SKM-1 (cell line): ENCODE results near the gene VILL.
A peak's percentile ranks its signal among the peaks of the same experiment; 100 is the strongest.

Source experiments
- DNase-seq: peaks from one replicate; lab custom pipeline; 2025; ENCODE audit not compliant: unreplicated experiment; lab: John Stamatoyannopoulos, UW

Gene VILL

DNA sequence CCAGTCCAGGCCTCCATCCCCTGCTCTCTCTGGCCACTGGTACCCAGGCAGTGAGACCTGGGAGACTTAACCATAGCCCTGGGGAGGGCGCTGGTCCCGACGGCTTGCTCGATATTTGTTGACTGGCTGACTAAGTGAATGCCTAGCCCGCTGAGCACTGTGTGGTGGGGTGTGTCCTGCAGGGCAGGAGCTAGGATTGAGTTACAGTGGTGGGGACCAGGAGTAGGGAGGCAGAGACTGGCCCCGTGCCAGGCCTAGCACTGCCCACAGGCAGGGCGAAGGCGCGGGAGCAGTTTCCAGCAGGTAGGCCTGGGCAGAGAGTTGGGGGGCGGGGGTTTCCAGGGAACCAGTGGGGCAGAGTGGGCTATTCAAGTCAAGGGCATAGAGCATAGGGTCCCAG lies at the start of gene VILL:
VILL (plus strand) TSS at position 260 of the 400 bp plus-strand sequence. CDS start 2,887 bp downstream, outside the sequence.
- DNase-seq: no peak

DNA sequence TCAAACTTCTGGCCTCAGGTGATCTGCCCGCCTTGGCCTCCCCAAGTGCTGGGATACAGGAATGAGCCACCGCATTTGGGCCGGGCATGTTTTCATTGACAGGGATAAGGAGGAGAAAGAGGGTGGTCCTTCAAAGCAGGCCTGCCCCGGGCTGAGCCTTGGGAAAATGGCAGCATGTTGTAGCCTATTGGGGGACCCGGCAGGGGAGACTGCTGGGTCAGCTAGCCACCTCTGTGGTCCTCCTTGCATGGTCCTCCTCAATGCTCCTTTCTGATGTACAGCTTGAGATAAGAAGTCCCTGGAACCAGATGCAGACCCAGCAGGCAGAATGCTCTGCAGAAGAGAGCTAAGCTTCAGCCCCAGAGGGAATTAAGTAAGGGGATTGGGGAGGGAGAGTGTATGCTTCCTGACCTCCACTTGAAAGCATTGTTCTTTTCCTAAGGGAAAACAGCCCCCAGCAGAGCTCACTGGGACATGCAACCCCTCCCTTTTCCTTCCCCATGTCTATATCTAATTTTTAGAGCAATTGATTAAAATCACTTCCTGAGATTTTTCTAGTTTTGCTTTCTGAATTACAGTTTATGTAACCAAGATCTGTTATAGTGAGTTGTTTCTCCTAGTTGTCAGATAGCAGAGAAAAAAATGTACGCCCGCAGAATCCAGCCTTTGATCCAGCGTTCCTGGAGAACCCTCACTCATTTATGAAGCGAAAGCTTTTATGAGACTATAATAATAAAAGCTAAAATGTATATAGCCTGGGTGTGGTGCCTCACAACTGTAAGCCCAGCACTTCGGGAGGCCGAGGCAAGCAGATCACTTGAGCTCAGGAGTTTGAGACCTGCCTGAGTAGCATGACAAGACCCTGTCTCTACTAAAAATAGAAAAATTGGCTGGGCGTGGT lies 48.7 kb upstream of the VILL start:
- DNase-seq: no peak

DNA sequence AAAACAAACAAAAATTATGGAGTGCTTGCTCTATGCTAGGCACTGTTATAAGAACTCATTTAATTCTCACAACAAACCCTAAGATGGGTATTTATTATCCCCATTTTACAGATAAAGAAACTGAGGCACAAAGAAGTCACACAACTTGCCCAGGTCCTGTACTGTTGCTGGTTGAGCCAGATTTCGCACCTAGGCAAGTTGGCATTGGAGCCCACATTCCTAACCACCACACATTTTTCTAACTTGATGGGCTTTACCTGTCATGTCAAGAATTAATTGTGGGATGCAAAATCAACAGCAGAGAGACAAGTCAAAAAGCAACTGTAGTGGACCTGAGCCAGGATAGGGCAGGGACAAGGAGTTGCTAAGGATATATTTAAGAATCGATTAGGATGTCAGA lies 47.9 kb upstream of the VILL start:
- DNase-seq: no peak

DNA sequence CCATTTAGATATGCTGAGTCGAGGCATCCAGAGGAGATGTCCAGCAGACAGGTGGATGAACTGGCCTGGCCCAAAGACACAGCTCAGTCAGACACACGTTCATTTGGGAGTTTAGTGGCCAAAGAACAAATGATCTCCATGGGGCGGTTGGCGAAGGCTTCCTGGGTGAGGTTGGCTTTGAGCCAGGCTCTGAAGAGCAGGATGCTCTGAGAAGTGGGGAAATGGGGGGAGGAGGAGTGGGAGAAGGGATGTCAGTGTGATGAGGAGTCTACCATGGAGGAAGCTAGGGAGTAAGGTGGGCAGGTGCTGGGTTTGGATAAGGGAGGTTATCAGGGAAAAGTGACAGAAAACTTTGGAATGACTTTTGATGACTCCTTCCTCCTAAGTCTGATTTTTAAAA lies 47.5 kb upstream of the VILL start:
- no peak for DNase-seq

DNA sequence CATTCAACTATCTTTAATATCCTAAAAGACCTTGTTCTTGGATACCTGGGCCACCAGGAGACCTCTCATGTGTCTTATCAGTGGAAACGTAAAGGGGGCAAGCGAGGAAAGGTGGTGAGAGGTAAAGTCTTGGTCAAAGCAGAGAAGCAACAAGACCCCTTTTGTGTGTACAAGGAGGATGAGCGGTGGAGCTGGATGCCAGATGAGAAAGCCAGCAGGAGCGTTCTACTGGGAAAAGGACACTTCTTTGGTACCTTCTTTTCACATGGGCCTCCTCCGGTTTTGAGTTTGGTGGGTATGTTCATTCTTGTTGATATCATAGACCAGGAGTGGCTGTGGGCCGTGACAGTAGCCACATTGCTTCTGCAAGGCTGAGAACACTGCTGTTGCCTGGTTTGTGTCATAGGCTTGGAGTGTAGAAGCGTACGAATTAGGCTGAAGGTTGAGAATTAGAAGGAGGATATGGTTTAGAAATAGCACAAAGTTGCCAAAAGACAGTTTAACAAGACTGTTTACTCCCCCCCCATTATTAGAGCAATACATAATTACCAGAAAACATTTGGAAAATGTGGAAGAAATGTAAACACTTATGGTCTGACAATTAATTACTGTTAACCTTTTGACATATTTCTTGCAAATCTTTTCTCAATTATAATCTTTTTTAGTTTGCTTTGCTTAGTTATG lies 46.8 kb upstream of the VILL start:
- DNase-seq: no peak

DNA sequence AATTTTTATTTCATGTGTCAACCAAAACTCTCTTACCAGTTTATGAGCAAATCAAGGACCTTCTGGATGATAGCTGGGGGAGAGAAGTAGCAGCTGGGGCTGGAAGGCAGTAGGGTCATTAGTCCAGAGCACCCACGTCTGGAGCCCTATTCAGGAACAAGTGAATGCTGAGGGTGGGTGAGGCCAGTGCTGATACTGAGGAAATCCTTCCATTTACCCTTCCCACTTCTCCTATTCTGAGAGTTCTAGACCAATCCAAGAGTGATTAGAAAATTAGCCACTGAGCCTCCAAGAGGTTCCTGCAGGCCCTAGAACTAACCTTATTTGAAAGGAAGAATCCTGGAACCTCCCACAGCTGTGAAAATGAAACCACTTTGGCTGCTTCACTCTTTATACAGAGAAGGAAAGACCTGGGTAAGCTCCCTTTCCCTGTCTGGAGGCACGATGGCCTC lies 46.2 kb upstream of the VILL start:
- DNase-seq: no peak

DNA sequence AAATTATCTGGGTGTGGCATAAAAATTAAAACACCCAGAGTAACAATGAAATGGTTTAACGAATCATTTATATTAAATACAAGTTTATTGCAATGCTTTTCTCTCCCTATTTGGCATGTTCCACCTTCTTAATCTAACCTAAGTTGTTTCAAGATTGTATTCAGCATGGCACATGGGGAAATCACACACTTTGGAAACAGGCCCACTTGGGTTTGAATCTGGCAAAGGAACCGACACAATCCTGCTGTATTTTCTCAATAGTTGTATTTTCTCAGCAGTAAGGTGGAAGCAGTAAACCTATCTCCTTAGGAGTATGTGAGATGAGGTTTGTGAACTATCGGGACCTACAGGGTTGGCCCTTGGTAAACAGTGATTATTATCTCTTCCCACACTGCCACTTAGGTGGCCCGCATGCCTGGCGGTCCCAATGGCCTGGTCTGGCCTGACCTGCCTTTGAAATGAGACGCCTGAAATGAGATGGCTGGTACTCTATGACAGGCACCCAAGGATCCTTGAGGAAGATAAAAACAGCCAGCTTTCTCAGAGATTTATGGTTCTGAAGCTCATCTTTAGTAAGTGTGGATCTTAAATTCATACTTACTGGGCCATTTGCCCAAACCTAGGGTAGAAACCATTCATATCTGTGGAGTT lies 45.3 kb upstream of the VILL start:
- DNase-seq: no peak

DNA sequence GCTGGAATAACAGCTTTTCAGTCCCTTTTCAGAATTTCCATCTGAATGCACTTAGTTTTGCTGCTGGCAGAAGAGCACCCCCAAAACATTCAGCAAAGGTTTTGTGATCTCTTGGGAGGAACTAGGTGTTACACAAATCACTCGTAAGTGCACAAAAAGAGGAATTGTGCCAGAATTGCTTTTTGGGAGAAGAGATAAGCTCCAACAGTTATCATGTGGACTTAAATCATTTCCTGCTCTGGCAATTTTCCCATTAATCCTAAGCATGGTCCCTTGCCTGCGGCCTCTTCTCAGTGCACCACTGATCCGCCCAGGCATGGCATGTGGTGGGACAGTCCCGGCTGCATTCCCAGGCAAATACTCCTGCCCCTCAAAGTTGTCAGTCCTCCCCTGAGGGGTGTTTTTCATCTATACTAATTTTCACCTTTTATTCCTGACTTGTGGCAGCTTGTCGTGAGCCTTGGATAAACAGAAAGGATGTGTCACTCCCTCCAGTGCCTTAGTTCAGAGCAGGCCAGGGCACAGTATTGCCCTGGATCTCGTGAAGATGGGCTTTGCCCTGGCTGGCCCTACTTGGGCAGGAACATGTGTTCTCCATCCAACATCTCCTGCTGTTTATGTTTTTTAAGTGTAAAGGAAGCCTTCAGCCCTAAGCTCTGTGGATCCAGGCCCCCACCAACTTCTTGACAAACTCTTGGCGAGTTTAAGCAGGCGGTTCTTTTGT lies 44.6 kb upstream of the VILL start:
- DNase-seq: no peak

DNA sequence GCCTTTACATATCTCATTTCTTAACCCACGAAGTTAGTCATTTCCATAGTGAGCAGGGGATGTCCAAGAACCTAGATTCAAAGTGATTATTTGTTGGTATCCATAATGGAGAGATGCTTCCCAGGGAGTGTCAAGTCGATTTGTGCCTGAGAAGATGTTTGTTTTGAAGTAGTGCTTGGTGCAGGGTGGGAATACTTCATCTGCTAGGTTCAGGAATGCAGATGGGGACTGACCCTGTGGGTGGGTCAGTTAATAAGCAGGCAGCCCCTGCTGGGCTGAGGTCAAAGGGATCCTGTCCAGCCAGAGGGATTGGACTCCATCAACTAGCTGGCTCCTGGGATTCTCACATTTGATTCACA lies 44.1 kb upstream of the VILL start:
- DNase-seq: no peak

DNA sequence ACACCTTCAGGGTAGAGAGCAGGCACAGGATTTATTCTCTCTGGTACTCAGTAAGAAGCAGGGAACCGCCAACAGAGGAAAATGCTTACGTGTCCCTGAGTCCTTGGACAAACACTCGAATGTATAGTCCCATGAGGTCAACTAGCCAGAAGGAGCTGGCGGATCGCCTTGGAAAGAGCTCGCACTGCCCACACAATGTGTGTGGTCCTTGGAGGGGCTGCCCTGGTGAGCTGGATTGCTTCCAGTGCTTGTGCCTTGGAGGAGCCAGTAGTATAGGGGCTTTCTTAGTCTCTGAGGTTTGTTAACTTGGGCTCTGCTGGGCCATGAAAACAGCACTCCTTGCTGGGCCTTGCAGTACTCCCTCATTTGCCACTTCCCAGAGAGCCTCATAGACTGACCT lies 40.7 kb upstream of the VILL start:
- no peak for DNase-seq

DNA sequence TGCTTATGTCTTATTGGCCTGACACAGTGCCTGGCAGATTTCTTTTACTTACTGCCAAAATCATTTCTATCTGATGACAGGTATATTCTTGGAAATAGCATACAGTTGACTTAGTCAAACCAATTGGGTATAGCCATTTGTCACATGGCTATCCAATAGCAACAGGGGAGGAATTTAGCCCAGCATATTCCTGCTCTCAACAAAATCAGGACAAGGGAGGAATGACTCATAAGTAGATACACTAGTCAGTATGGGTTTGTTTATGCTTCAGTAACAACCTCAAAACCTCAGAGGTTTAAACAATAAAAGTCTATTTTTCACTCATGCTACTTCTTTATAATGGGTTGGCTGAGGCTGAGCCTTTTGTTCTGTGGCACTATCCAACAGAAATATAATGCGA lies 38.0 kb upstream of the VILL start:
- no peak for DNase-seq

DNA sequence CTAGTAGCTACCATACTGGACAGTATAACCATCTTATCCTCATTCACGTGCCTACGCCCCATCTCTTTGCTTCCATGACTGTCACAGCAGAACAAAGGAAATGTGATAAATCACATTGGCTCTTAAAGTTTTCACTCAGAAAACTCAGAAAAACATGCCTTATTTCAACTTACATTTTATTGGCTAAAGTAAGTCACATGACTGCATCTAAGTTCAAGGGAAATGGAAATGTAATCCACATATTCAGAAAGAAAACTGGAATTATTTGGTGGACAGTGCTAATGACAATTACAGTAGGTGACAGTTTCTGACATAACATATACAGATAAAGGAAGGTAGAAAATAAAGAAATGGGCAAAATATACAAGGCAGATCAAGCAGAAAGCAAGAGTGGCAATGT lies 37.4 kb upstream of the VILL start:
- no peak for DNase-seq

DNA sequence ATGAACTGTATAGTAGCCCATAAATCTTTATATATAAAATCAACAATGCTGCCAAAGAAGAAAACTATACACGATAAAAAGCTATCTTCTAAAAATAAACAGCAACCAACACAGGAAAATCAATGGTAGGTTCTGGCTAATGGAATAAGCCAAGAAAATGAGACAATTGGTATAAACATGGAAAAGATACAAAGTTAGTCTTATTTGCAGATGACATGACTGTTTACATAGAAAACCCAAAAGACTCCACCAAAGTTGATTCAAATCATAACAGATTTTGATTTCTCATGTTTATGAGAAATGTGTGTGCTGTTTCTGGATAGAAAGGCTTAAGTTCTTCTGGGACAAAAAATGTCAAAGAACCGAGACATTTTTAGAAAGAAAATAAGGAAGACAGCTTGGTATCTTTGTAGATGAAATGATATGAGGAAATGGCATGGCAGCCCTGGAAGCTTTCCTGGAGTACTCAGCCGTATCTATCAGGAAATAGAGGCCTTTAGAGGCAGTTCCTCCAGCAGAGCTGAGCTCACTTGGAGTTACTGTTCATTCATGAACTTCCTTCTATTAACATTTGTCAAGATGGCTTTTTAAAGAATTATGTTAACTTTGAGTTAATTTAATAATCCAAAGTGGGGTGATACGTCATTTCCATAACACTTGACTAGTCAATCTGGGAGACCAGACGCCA lies 36.7 kb upstream of the VILL start:
- DNase-seq: no peak

DNA sequence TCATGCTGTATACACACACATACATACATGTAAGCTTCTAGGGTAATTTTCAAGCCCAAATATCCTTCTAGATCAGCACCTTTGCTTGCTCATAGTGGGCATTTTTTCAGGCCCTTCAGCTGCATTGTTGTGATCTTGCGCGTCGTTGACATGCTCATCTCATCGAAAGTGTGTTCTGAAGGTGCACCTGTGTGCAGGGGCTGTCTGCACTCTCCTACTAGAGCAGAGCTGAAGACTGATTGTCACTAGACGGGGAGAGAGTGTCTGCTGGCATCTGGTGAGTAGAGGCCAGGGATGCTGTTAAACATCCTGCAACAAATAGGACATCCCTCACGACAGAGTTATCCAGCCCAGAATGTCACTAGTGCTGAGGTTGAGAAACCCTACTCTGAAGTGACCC lies 35.7 kb upstream of the VILL start:
- no peak for DNase-seq

DNA sequence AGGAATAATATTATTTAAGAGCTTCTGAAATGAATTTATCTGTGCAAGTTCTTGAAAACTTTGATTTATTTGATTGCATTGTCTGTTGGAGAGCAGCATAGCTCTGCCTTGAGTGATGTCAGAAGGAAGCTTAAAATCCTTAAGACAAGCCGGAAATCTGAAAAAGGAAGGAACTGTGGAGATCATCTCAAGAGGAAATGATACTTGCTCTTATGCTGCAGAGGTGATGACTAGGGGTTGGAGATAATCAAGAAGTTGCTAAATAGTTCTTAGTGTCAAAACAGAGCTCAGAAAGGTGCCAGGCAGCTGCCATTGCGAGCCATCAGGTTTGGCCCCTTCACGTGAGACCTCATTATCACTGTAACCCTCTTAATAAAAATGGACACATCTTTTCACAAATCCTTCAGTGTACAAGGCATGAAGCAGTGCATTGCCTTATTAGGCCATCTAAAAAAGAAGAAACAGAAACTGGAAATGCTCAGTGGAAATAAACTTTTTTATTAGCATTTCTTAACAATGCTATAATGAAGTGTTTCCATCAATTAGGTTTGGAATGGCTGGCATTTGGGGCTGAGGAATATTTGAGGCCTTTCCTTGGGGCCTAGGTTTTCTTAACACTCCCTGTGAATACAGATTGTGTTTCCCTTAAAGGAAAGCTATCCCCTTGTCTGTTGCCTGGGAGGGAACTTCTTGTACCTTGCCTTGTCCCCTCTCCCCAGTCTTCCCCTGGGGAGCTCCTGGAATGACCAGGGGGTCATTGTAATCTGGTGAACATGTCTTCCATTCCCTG lies 34.5 kb upstream of the VILL start:
- peak; percentile 63 for DNase-seq

DNA sequence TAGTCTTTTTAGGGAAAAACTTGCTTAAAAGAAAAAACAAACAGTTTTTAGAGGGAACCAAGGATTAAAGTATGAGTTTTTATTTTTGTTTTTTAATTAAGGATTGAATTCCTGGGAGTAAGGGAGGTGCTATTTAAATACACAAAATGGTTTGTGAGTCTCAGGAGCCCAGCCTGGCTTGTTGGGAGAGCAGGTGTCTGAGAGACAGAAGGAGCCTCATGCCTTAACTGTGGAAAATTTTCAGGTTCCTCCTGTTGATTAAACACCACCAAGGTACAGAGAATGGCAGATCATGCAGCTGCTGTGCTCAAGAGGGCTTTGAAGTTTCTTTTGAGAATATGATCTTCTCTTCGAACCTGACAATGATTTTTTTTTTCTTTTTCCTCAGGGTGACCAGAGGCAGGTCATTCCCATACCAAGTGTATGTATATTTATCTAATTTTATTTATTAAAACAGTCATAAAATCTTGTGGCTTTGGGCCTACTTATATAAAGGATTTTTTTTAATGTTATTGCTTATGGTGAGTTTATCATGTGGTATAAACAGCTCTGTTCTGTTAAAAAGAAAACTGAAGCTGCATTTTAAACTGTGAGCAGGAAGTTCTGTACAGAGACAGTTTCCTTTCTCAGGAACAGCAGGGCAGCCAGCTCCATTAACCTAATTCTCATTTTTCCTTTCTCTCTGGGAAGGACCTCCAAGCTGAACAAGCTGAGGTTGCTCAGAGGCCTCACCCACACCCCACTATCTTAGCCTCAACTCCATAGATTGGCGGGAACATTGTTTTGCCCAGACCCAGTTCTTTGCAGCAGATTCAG lies 33.7 kb upstream of the VILL start:
- DNase-seq: no peak

DNA sequence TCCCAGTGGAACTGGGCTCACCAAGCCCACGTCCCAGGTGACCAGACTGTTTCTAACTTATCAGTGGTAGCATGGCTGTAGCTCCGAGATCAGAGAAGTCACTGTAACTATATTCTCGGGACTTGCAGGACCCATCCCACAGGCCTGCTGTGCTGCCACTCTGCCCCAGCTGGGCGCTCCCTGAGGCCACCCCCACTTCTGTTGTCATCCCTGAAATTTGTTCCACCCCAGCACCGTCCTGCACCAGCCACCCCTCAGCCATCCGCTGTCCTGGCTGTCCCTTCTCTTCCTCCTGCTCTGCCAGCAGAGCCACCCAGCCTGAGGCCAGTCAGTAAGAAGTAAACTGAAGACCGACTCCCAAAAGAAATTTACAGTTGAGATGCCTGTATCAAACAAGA lies 33.0 kb upstream of the VILL start:
- no peak for DNase-seq

DNA sequence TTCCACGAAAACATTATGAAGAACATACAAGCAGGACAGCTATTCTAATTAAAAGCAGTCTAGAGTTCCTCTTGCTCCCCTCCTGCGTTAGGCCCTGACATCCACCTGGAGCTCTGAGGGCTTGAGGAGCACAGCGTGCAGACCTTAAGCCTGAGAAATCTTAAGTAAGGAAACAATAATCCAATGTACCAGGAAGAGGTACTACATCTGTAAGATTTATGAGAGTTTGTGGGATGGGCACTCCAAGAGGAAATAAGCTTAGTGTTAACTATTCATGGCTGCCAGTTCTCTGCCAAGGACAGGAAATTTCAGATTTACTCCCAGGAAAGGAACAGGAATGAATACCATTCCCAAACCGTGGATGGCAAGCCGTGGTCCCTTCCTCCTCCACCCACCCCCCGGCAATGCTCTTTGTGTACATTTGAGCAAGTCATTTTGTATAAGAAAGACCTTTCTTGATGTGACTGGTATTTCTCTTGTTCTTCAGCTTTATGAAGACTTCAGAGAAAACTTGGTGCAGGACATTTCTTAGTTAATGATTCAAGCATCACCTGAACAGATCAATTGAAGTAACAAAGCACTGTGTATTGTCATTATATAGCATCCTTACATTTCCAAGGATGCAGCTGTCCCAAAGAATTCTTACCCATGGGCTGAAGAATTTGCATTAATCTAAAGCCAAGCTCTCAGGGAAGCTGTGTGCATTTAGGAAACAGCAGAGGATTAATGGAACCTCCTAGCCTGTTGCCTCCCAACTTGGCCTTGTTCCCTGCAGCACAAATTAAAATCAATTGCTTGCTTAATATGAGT lies 28.8 kb upstream of the VILL start:
- no peak for DNase-seq
